Mesenchymal stem cell (in vitro differentiated cells and primary cell): ENCODE data around the gene SCUBE1.

ENCODE experiments used
- DNase-seq: peaks from one replicate; pipeline ENCODE4 v3.0.0-alpha.2; 2013
- H2AFZ ChIP-seq: one replicate; pipeline ENCODE4 v1.6.1; 2013; ENCODE audit warnings: low read depth, mild to moderate bottlenecking, control low read depth, inconsistent platforms, low read length, moderate library complexity
- H2AK5ac ChIP-seq: 2 replicates; pipeline ENCODE4 v1.6.1; 2013; ENCODE audit warnings: low read length, moderate library complexity, mild to moderate bottlenecking, inconsistent platforms; ENCODE audit not compliant: severe bottlenecking
- H2BK120ac ChIP-seq: one replicate; pipeline ENCODE4 v1.6.1; 2013; ENCODE audit warnings: low read depth, mild to moderate bottlenecking, inconsistent platforms, low read length, moderate library complexity
- H2BK12ac ChIP-seq, 2 experiments: one replicate each; pipeline ENCODE4 v1.6.1; 2013; ENCODE audit warnings: inconsistent platforms in 2 of 2, low read length in 2 of 2, mild to moderate bottlenecking in 2 of 2, moderate library complexity in 2 of 2, control low read depth in 1 of 2
- H2BK15ac ChIP-seq: one replicate; pipeline ENCODE4 v1.6.1; 2013; ENCODE audit warnings: mild to moderate bottlenecking, low read depth, inconsistent platforms; ENCODE audit not compliant: poor library complexity, severe bottlenecking
- H2BK5ac ChIP-seq: 2 replicates; pipeline ENCODE4 v1.6.1; 2013; ENCODE audit warnings: low read depth, mild to moderate bottlenecking, low read length, control low read depth, inconsistent platforms; ENCODE audit not compliant: poor library complexity, severe bottlenecking
- H3K14ac ChIP-seq, 2 experiments: one replicate each; pipeline ENCODE4 v1.6.1; 2013; ENCODE audit warnings: inconsistent platforms in 2 of 2, low read length in 2 of 2, control low read depth in 1 of 2, mild to moderate bottlenecking in 1 of 2, moderate library complexity in 1 of 2
- H3K18ac ChIP-seq, 2 experiments: one replicate each; pipeline ENCODE4 v1.6.1; 2013; ENCODE audit warnings: inconsistent platforms in 2 of 2, low read length in 2 of 2, control low read depth in 1 of 2, low read depth in 1 of 2, mild to moderate bottlenecking in 1 of 2
- H3K23ac ChIP-seq, 2 experiments: one replicate each; pipeline ENCODE4 v1.6.1; 2013; ENCODE audit warnings: inconsistent platforms in 2 of 2, low read length in 2 of 2, mild to moderate bottlenecking in 2 of 2, moderate library complexity in 2 of 2, control low read depth in 1 of 2
- H3K27ac ChIP-seq: 2 replicates; pipeline ENCODE4 v1.5.1; 2013; ENCODE audit warnings: mild to moderate bottlenecking, moderate library complexity, low read length, control low read depth, inconsistent platforms; ENCODE audit not compliant: poor library complexity, severe bottlenecking
- H3K27me3 ChIP-seq, 2 experiments: 2 replicates each; pipeline versions ENCODE4 v1.6.1 to v1.7.0; 2013; ENCODE audit warnings: low read length in 2 of 2, mild to moderate bottlenecking in 2 of 2, moderate library complexity in 2 of 2, control low read depth in 1 of 2, inconsistent platforms in 1 of 2; ENCODE audit not compliant: control insufficient read depth in 1 of 2, insufficient read depth in 1 of 2
- H3K36me3 ChIP-seq, 2 experiments: 2 replicates each; pipeline versions ENCODE4 v1.6.1 to v1.7.0; 2013; ENCODE audit warnings: low read length in 2 of 2, control low read depth in 1 of 2, inconsistent platforms in 1 of 2, low read depth in 1 of 2, mild to moderate bottlenecking in 1 of 2; ENCODE audit not compliant: insufficient read depth in 2 of 2, control insufficient read depth in 1 of 2
- H3K4ac ChIP-seq, 2 experiments: one replicate each; pipeline ENCODE4 v1.6.1; 2013; ENCODE audit warnings: inconsistent platforms in 2 of 2, low read length in 2 of 2, mild to moderate bottlenecking in 2 of 2, moderate library complexity in 2 of 2, control low read depth in 1 of 2, low read depth in 1 of 2
- H3K4me1 ChIP-seq: 2 replicates; pipeline ENCODE4 v1.6.1; 2013; ENCODE audit warnings: low read depth, low read length, control low read depth; ENCODE audit not compliant: control insufficient read depth, insufficient read depth
- H3K4me2 ChIP-seq: 2 replicates; pipeline ENCODE4 v1.6.1; 2013; ENCODE audit warnings: low read length, mild to moderate bottlenecking, inconsistent platforms; ENCODE audit not compliant: poor library complexity, severe bottlenecking
- H3K4me3 ChIP-seq, 2 experiments: 2 replicates each; pipeline versions ENCODE4 v1.5.1 to v1.7.0; 2013; ENCODE audit warnings: low read length in 2 of 2, mild to moderate bottlenecking in 2 of 2, control low read depth in 1 of 2, low read depth in 1 of 2; ENCODE audit not compliant: insufficient read depth in 1 of 2
- H3K79me1 ChIP-seq: replicated peaks from 2 replicates; pipeline ENCODE4 v1.6.1; 2013; ENCODE audit warnings: mild to moderate bottlenecking, control low read depth, low read length, inconsistent platforms; ENCODE audit not compliant: poor library complexity, severe bottlenecking
- H3K9ac ChIP-seq: 2 replicates; pipeline ENCODE4 v1.7.0; 2013; ENCODE audit warnings: mild to moderate bottlenecking, low read length, moderate library complexity
- H3K9me3 ChIP-seq: 2 replicates; pipeline ENCODE4 v1.7.0; 2013; ENCODE audit warnings: mild to moderate bottlenecking, low read length; ENCODE audit not compliant: control insufficient read depth
- H4K8ac ChIP-seq: one replicate; pipeline ENCODE4 v1.6.1; 2013; ENCODE audit warnings: inconsistent platforms, mild to moderate bottlenecking, low read length, moderate library complexity
- H4K91ac ChIP-seq: one replicate; pipeline ENCODE4 v1.6.1; 2013; ENCODE audit warnings: mild to moderate bottlenecking, low read length, inconsistent platforms
- WGBS: methylation state at CpG from one replicate; pipeline ENCODE4 v1.1.7; 2013; ENCODE audit warnings: mixed read lengths; 5-methylcytosine and 5-hydroxymethylcytosine counted together

The SCUBE1 gene

DNA sequence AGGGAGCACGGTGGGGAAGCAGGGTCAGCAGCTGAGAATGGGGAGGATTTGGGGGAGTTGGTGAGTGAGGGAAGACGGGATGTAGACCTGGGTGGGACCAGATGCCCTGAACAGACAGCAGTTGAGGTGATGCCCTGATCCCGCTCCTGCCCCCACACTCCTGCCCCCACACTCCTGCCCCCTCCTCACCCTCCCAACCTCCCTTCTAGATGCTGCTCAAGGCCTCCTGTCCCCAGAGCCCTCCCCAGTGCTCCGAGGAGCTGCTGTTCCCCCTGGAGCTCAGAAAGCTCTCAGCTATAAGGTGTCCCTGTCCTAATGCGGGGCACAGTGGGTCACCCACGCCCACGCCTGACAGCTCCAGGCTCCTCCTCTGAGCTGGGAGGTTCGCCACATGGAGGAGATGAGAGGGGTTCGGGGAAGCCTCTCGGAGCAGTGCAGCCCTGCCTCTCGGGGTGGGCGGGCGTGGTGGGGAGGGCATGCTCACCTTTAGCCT lies 131.2 kb downstream of the SCUBE1 start:
- H3K4me2 ChIP-seq, result no peak overlapping the region
- no peaks in the 10 kb centered on the region for H3K9me3 ChIP-seq
- H2BK120ac ChIP-seq, result no peak overlapping the region
- no peak overlapping the region for H3K27ac ChIP-seq
- H3K79me1 ChIP-seq, result no peaks in the 10 kb centered on the region
- no peak overlapping the region for H3K4me3 ChIP-seq
- no peak overlapping the region for H2BK15ac ChIP-seq
- 82% methylated on average over 11 of the region's 13 CpGs for WGBS
- no peak overlapping the region for H2AFZ ChIP-seq
- no peak overlapping the region for H4K8ac ChIP-seq
- H3K9ac ChIP-seq, result no peak overlapping the region
- no peaks in the 10 kb centered on the region for H3K36me3 ChIP-seq
- no peak for DNase-seq
- no peak overlapping the region for H3K4ac ChIP-seq
- H4K91ac ChIP-seq, result no peak overlapping the region
- no peak overlapping the region for H3K23ac ChIP-seq
- no peak overlapping the region for H2BK12ac ChIP-seq
- no peak overlapping the region for H3K14ac ChIP-seq
- no peak overlapping the region for H2BK5ac ChIP-seq
- H3K27me3 ChIP-seq, result peaks cover 12 to 49% of the 10 kb centered on the region in 2 experiments
- H3K4me1 ChIP-seq, result peaks cover 4% of the 10 kb centered on the region
- H2AK5ac ChIP-seq, result no peak overlapping the region
- no peak overlapping the region for H3K18ac ChIP-seq

DNA sequence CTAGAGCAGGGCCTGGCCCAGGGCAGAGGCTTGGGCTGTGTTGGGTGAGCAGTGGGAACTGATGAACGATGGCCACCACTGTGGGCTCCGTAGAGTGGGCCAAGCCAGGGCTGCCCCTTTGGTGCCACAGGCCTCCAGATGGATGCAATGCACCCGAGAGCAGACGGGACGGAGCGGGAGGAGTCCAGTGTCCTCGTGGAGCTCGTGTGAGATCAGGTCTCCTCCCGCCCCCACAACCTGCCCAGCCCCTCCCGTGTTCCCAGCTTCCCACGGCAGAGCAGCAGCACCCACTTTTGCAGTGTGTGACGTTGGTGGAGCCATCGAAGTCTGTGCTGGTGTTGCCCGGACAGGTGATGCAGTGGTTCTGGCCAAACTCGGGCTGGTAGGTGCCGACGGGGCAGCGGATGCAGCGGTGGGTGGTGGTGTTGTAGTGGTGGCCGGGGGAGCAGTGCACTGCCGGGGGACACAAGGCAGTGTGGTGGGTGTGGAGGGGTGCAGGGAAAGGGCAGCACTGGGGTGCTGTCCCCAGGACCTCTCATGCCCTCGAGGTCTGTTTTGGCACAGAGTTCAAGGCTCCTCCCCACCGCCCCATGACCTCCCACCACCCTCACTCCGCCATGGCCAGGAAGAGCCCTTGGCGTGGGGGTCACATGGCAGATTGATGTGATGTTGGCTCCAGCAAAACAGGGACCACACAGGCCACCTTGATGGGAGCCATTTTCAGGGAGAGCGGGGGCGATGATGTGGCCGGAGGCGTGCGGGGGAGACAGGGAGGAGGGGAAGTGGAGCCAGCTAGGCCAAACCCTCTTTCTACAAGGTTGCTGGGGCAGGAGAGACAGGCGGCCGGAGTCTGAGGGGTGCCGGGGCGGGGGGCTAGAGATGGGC lies 132.3 kb downstream of the SCUBE1 start:
- peaks cover 5% of the 10 kb centered on the region for H3K4me1 ChIP-seq
- H3K27me3 ChIP-seq, result peaks cover 12 to 57% of the 10 kb centered on the region in 2 experiments
- 89% methylated on average over 27 of the region's 34 CpGs for WGBS
- H2BK12ac ChIP-seq, result no peak overlapping the region
- no peak overlapping the region for H3K14ac ChIP-seq
- H3K4me2 ChIP-seq, result no peak overlapping the region
- H3K79me1 ChIP-seq, result no peaks in the 10 kb centered on the region
- H2BK120ac ChIP-seq, result no peak overlapping the region
- H3K18ac ChIP-seq, result no peak overlapping the region
- no peak overlapping the region for H3K4me3 ChIP-seq
- no peaks in the 10 kb centered on the region for H3K9me3 ChIP-seq
- no peak overlapping the region for H3K27ac ChIP-seq
- no peak for DNase-seq
- H2BK5ac ChIP-seq, result no peak overlapping the region
- no peak overlapping the region for H3K9ac ChIP-seq
- H2AFZ ChIP-seq, result no peak overlapping the region
- H2AK5ac ChIP-seq, result no peak overlapping the region
- H3K23ac ChIP-seq, result no peak overlapping the region
- no peaks in the 10 kb centered on the region for H3K36me3 ChIP-seq
- H4K91ac ChIP-seq, result no peak overlapping the region
- H3K4ac ChIP-seq, result no peak overlapping the region
- no peak overlapping the region for H4K8ac ChIP-seq
- no peak overlapping the region for H2BK15ac ChIP-seq

DNA sequence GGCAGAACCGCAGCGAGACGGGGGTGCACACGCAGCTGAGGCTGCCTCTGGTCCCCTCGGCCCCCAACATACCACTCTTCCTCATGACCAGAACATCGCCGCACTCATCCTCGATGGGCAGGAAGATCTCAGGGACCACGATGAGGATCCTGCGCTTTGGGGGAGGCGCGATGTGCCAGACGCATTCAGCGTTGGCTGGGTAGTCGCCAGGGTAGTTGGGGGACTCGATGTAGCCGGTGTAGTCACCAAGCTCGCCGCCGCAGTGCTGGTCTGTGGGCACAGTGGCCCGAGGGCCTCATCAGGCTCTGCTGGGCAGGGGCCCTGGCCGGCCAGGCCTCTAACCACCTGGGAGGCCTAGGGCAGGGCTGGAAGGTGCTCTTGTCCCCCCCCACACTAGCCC lies 133.2 kb downstream of the SCUBE1 start:
- Histone ChIP-seq H2AK5ac (no peak overlapping the region), H3K79me1 (no peaks in the 10 kb centered on the region), H2BK15ac (no peak overlapping the region), H3K23ac (no peak overlapping the region), H3K9ac (no peak overlapping the region), H3K14ac (no peak overlapping the region), H3K36me3 (no peaks in the 10 kb centered on the region), H3K27ac (no peak overlapping the region), H3K4me2 (no peak overlapping the region), H3K18ac (no peak overlapping the region), H2BK120ac (no peak overlapping the region), H3K4me3 (no peak overlapping the region), H2BK5ac (no peak overlapping the region), H3K4me1 (peaks cover 5% of the 10 kb centered on the region), H2BK12ac (no peak overlapping the region), H4K91ac (no peak overlapping the region), H3K27me3 (peaks cover 5 to 51% of the 10 kb centered on the region in 2 experiments), H3K4ac (no peak overlapping the region), H2AFZ (no peak overlapping the region), H3K9me3 (no peaks in the 10 kb centered on the region), H4K8ac (no peak overlapping the region)
- no peak for DNase-seq
- 94% methylated on average over 22 of the region's 22 CpGs for WGBS

DNA sequence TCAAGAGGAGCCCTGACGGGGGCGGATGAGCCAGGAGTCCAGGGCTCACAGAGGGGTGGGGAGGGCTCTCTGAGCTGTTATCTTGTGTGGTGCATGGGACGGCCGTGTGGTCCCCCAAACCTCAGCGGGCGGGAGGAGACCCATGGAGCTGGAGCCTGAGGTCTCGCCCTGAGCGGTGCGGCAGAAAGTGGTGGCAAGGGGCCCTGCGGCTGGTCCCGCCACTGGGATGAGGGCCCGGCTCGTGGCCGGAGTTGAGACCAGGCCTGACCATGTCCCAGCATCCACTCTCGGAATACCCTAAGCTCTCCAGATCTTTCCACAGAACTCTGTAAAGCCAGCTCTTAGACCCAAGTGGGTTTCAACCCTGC lies 133.7 kb downstream of the SCUBE1 start:
- Histone ChIP-seq H3K79me1 (no peaks in the 10 kb centered on the region), H3K23ac (no peak overlapping the region), H3K9ac (no peak overlapping the region), H3K27ac (no peak overlapping the region), H3K4me2 (no peak overlapping the region), H3K27me3 (peaks cover 3 to 46% of the 10 kb centered on the region in 2 experiments), H3K36me3 (no peaks in the 10 kb centered on the region), H2BK5ac (no peak overlapping the region), H3K4me1 (peaks cover 5% of the 10 kb centered on the region), H2BK15ac (no peak overlapping the region), H3K9me3 (no peaks in the 10 kb centered on the region), H3K4ac (no peak overlapping the region), H4K91ac (no peak overlapping the region), H3K14ac (no peak overlapping the region), H2AK5ac (no peak overlapping the region), H2AFZ (no peak overlapping the region), H2BK12ac (no peak overlapping the region), H4K8ac (no peak overlapping the region), H3K18ac (no peak overlapping the region), H3K4me3 (no peak overlapping the region), H2BK120ac (no peak overlapping the region)
- 83% methylated on average over 15 of the region's 15 CpGs for WGBS
- no peak for DNase-seq
